Ishikawa (cell line): ENCODE data around the gene ZNF385C.

Source experiments
- CREB1 ChIP-seq: IDR thresholded peaks from 2 replicates; pipeline ENCODE4 v1.6.1; 2012; ENCODE audit warnings: low read depth
- EGR1 ChIP-seq: IDR thresholded peaks from 2 replicates; pipeline ENCODE4 v1.6.1; 2012
- TAF1 ChIP-seq: IDR thresholded peaks from 2 replicates; pipeline ENCODE4 v1.6.1; 2012; ENCODE audit warnings: low read depth, mild to moderate bottlenecking
- YY1 ChIP-seq: IDR thresholded peaks from 2 replicates; pipeline ENCODE4 v1.6.1; 2012; ENCODE audit warnings: low read depth
- TF ChIP-seq, protein P1 (sequence below): IDR thresholded peaks from 2 replicates; pipeline ENCODE4 v1.6.1; 2012

GRCh38 chr17:42094375-42095069 lies 3.8 kb downstream of the ZNF385C start:
- no peak for TF ChIP-seq TAF1
- TF ChIP-seq, protein P1, sequence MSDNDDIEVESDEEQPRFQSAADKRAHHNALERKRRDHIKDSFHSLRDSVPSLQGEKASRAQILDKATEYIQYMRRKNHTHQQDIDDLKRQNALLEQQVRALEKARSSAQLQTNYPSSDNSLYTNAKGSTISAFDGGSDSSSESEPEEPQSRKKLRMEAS, result no peak
- TF ChIP-seq YY1, result no peak
- TF ChIP-seq EGR1, result no peak
- TF ChIP-seq CREB1, result no peak
